ENCODE data around the gene DNPH1. TPM values are rescaled to one million over a fixed set of nuclear protein-coding genes. Genes with fewer than 3 reads are reported as not detected.

Gene DNPH1
- polyA plus RNA-seq, 3 donors, result 31.9 to 55.4 (median 42.7) TPM

GRCh38 chr6:43200541-43200940 lies 28.7 kb downstream of the DNPH1 start:
- H3K4me3 Mint-ChIP-seq, result no peak overlapping the region
- peak overlapping the region in 4 of 7 donors; percentile 5 to 48 (median 15) for H3K27ac Mint-ChIP-seq
- H3K36me3 Mint-ChIP-seq, result peaks cover 66 to 69% of the 10 kb centered on the region in 2 donors

GRCh38 chr6:43199912-43200311 lies 29.4 kb downstream of the DNPH1 start:
- H3K9ac ChIP-seq (ENCODE audit: insufficient read depth, low read length, poor library complexity, severe bottlenecking), result no peak overlapping the region
- Mint-ChIP-seq H3K9me3 (no peaks in the 10 kb centered on the region), H3K4me3 (no peak overlapping the region), H3K27me3 (ENCODE audit: low read depth in 3 of 3) (no peaks in the 10 kb centered on the region), H3K36me3 (peaks cover 68% of the 10 kb centered on the region in 2 donors), H3K4me1 (no peaks in the 10 kb centered on the region), H3K27ac (peak overlapping the region in 1 of 7 donors; percentile 48)
- no peak for DNase-seq
- no peak overlapping the region for H3K4me3 ChIP-seq (replicated peaks in 1 of 3; ENCODE audit: low read depth in 2 of 3, low read length in 3 of 3)
- intact Hi-C loops (cut with micrococcal nuclease), result no loop called here
- H3K36me3 ChIP-seq (replicated peaks in 1 of 2; ENCODE audit: control insufficient read depth in 1 of 2, insufficient read depth in 2 of 2, low read length in 2 of 2), result peaks cover 64 to 88% of the 10 kb centered on the region in 2 donors
- no peak overlapping the region for H2AFZ ChIP-seq (ENCODE audit: insufficient read depth, low read depth, low read length, poor library complexity, severe bottlenecking)
- WGBS (ENCODE audit: insufficient coverage), result 95% methylated on average over 4 of the region's 6 CpGs
- no peaks in the 10 kb centered on the region for H3K4me1 ChIP-seq (ENCODE audit: control insufficient read depth in 1 of 2, insufficient read depth in 2 of 2, low read length in 2 of 2)
- no peaks in the 10 kb centered on the region for H3K27me3 ChIP-seq (ENCODE audit: control insufficient read depth in 2 of 2, insufficient read depth in 2 of 2, low read length in 2 of 2)
- no peaks in the 10 kb centered on the region for H4K20me1 ChIP-seq (ENCODE audit: insufficient read depth, low read length)
- no peak overlapping the region for H3K4me2 ChIP-seq (replicated peaks; ENCODE audit: extremely low read depth, low read length, poor library complexity, severe bottlenecking)
- H3K79me2 ChIP-seq (ENCODE audit: insufficient read depth, low read length), result no peaks in the 10 kb centered on the region
- no peak overlapping the region for H3K27ac ChIP-seq (ENCODE audit: low read depth in 1 of 2, low read length in 2 of 2)
- no peaks in the 10 kb centered on the region for H3K9me3 ChIP-seq (replicated peaks in 1 of 2; ENCODE audit: control insufficient read depth in 1 of 2, insufficient read depth in 1 of 2, low read length in 2 of 2)
- no peak for TF ChIP-seq CTCF (IDR thresholded peaks at IDR 0.05)

More at GRCh38 chr6:43200541-43200940, 28.7 kb downstream of the DNPH1 start:
- Mint-ChIP-seq H3K27me3 (ENCODE audit: low read depth in 3 of 3) (no peaks in the 10 kb centered on the region), H3K9me3 (no peaks in the 10 kb centered on the region), H3K4me1 (no peaks in the 10 kb centered on the region)
- Histone ChIP-seq H3K9me3 (replicated peaks in 1 of 2; ENCODE audit: control insufficient read depth in 1 of 2, insufficient read depth in 1 of 2, low read length in 2 of 2) (no peaks in the 10 kb centered on the region), H3K4me3 (replicated peaks in 1 of 3; ENCODE audit: low read depth in 2 of 3, low read length in 3 of 3) (no peak overlapping the region), H3K36me3 (replicated peaks in 1 of 2; ENCODE audit: control insufficient read depth in 1 of 2, insufficient read depth in 2 of 2, low read length in 2 of 2) (peaks cover 59 to 86% of the 10 kb centered on the region in 2 donors), H4K20me1 (ENCODE audit: insufficient read depth, low read length) (no peaks in the 10 kb centered on the region), H3K27ac (ENCODE audit: low read depth in 1 of 2, low read length in 2 of 2) (no peak overlapping the region), H3K27me3 (ENCODE audit: control insufficient read depth in 2 of 2, insufficient read depth in 2 of 2, low read length in 2 of 2) (no peaks in the 10 kb centered on the region), H2AFZ (ENCODE audit: insufficient read depth, low read depth, low read length, poor library complexity, severe bottlenecking) (no peak overlapping the region), H3K4me2 (replicated peaks; ENCODE audit: extremely low read depth, low read length, poor library complexity, severe bottlenecking) (no peak overlapping the region), H3K4me1 (ENCODE audit: control insufficient read depth in 1 of 2, insufficient read depth in 2 of 2, low read length in 2 of 2) (no peaks in the 10 kb centered on the region), H3K9ac (ENCODE audit: insufficient read depth, low read length, poor library complexity, severe bottlenecking) (no peak overlapping the region), H3K79me2 (ENCODE audit: insufficient read depth, low read length) (no peaks in the 10 kb centered on the region)
- intact Hi-C loops (cut with micrococcal nuclease), result no loop called here
- no CpG with 5 or more reads among the region's 6 CpGs for WGBS (ENCODE audit: insufficient coverage)
- no peak for TF ChIP-seq CTCF (IDR thresholded peaks at IDR 0.05)
- DNase-seq, result no peak
